DND-41 (cell line): ENCODE data around the gene PSKH1.
A peak's percentile ranks its signal among the peaks of the same experiment; 100 is the strongest.

Source experiments
- ATAC-seq: fragments of 200-7000 bp; cut with Tn5 transposase; 3 replicates; pipeline ENCODE4 v1.9.1; 2021; ENCODE audit warnings: low read depth; ENCODE audit not compliant: insufficient read depth
- DNase-seq: peaks from one replicate; pipeline ENCODE4 v3.0.0-alpha.2; 2020
- H2AFZ ChIP-seq: 2 replicates; pipeline ENCODE4 v1.6.0; 2012; ENCODE audit warnings: low read depth, low read length
- H3K27ac ChIP-seq: 2 replicates; pipeline ENCODE4 v1.5.1; 2012; ENCODE audit warnings: low read length, inconsistent platforms
- H3K27me3 ChIP-seq: fragments of 200-600 bp; sonication (generic); 2 replicates; pipeline ENCODE4 v1.6.0; 2012; ENCODE audit warnings: low read length, mild to moderate bottlenecking, inconsistent platforms; ENCODE audit not compliant: insufficient read depth, poor library complexity
- H3K36me3 ChIP-seq: 2 replicates; pipeline ENCODE4 v1.5.1; 2012; ENCODE audit warnings: low read length, inconsistent platforms; ENCODE audit not compliant: insufficient read depth
- H3K4me1 ChIP-seq: 2 replicates; pipeline ENCODE4 v1.5.1; 2012; ENCODE audit warnings: mild to moderate bottlenecking, low read length; ENCODE audit not compliant: insufficient read depth
- H3K4me2 ChIP-seq: 2 replicates; pipeline ENCODE4 v1.6.0; 2012; ENCODE audit warnings: mild to moderate bottlenecking, moderate library complexity, low read length, inconsistent platforms; ENCODE audit not compliant: insufficient read depth
- H3K4me3 ChIP-seq, 2 experiments: fragments of 200-600 bp in 1 of 2; shearing (Covaris generic) in 1 of 2; 2 replicates each; pipeline ENCODE4 v1.5.1; 2012 to 2016; ENCODE audit warnings: inconsistent platforms in 2 of 2, low read length in 2 of 2, mild to moderate bottlenecking in 2 of 2, low read depth in 1 of 2, moderate library complexity in 1 of 2
- H3K79me2 ChIP-seq: 2 replicates; pipeline ENCODE4 v1.6.0; 2012; ENCODE audit warnings: low read length, inconsistent platforms; ENCODE audit not compliant: insufficient read depth
- H3K9ac ChIP-seq: 2 replicates; pipeline ENCODE4 v1.6.0; 2012; ENCODE audit warnings: low read depth, mild to moderate bottlenecking, inconsistent platforms, low read length, moderate library complexity
- H3K9me3 ChIP-seq: 2 replicates; pipeline ENCODE4 v1.5.1; 2012; ENCODE audit warnings: low read length, moderate library complexity, mild to moderate bottlenecking, inconsistent platforms; ENCODE audit not compliant: insufficient read depth, severe bottlenecking
- H4K20me1 ChIP-seq: 2 replicates; pipeline ENCODE4 v1.6.0; 2012; ENCODE audit warnings: low read length; ENCODE audit not compliant: insufficient read depth
- CTCF ChIP-seq: IDR thresholded peaks from 2 replicates; pipeline ENCODE4 v1.5.1; 2012; ENCODE audit warnings: borderline replicate concordance, low read length, moderate library complexity, mild to moderate bottlenecking; ENCODE audit not compliant: poor library complexity, severe bottlenecking; ENCODE audit errors: extremely low read depth
- EZH2 ChIP-seq: IDR thresholded peaks from 3 replicates; pipeline ENCODE4 v1.6.1; 2012; ENCODE audit warnings: borderline replicate concordance, low read depth, mild to moderate bottlenecking, moderate library complexity, low read length, inconsistent platforms; ENCODE audit not compliant: severe bottlenecking

Gene PSKH1

GRCh38 chr16:67963662-67964321 is 70.7 kb downstream of the PSKH1 start:
- Histone ChIP-seq H3K4me2 (no peak overlapping the region), H3K4me3 (no peak overlapping the region), H3K79me2 (peaks cover 13% of the 10 kb centered on the region; the same call in 1 of the 2 replicates), H4K20me1 (peaks cover 19% of the 10 kb centered on the region), H3K27ac (no peak overlapping the region), H3K36me3 (peaks cover 39% of the 10 kb centered on the region), H3K4me1 (peaks cover 21% of the 10 kb centered on the region), H2AFZ (no peak overlapping the region), H3K27me3 (no peaks in the 10 kb centered on the region), H3K9me3 (no peaks in the 10 kb centered on the region), H3K9ac (no peak overlapping the region)
- ATAC-seq, result no peak
- DNase-seq, result no peak
- no peak for TF ChIP-seq CTCF
- TF ChIP-seq EZH2, result no peak

- ATAC-seq (no peak), DNase-seq (no peak)
- Histone ChIP-seq H3K4me3 (no peak overlapping the region), H3K9ac (no peak overlapping the region), H3K4me1 (peaks cover 26% of the 10 kb centered on the region), H2AFZ (no peak overlapping the region), H4K20me1 (peaks cover 19% of the 10 kb centered on the region), H3K36me3 (peaks cover 37% of the 10 kb centered on the region), H3K4me2 (no peak overlapping the region), H3K9me3 (no peaks in the 10 kb centered on the region), H3K79me2 (peaks cover 13% of the 10 kb centered on the region; the same call in 1 of the 2 replicates), H3K27ac (no peak overlapping the region), H3K27me3 (no peaks in the 10 kb centered on the region)
- TF ChIP-seq CTCF, result no peak
Measured at GRCh38 chr16:67964477-67965131, 71.5 kb downstream of the PSKH1 start.

- H3K4me1 ChIP-seq, result peaks cover 26% of the 10 kb centered on the region
- H3K4me3 ChIP-seq, result no peak overlapping the region
- peaks cover 13% of the 10 kb centered on the region; the same call in 1 of the 2 replicates for H3K79me2 ChIP-seq
- H2AFZ ChIP-seq, result no peak overlapping the region
- ATAC-seq (no peak), DNase-seq (no peak)
- H4K20me1 ChIP-seq, result peaks cover 19% of the 10 kb centered on the region
- H3K27me3 ChIP-seq, result no peaks in the 10 kb centered on the region
- TF ChIP-seq CTCF (no peak), EZH2 (no peak)
- peak overlapping the region; percentile 83; the same call in 1 of the 2 replicates for H3K4me2 ChIP-seq
- H3K27ac ChIP-seq, result no peak overlapping the region
- H3K9ac ChIP-seq, result peak overlapping the region; percentile 11
- no peaks in the 10 kb centered on the region for H3K9me3 ChIP-seq
- H3K36me3 ChIP-seq, result peaks cover 27% of the 10 kb centered on the region
Measured at GRCh38 chr16:67965668-67966548, 72.9 kb downstream of the PSKH1 start.
